Measurements from ENCODE around the gene ABCC6.
A peak's percentile ranks its signal among the peaks of the same experiment; 100 is the strongest.
"Not testable (repeated sequence)": the region's sequence is repeated elsewhere in the genome, so short reads cannot be mapped to it uniquely, and the experiment has no call there.

Gene ABCC6

DNA sequence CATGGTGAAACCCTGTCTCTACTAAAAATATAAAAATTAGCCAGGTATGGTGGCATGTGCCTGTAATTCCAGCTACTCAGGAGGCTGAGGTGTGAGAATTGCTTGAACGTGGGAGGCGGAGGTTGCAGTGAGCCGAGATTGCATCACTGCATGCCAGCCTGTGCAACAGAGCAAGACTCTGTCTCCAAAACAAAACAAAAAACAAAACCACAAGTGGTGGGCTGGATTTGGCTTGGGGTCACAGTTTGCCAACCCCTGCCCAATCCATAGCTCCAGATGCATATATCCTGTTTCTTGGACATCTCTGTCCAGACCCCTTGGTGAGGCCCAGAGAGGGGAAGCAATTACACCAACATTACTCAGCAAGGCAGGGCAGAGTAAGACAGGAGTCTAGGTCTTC is 41.5 kb downstream of the ABCC6 start:
- peak; percentile 97 for TF ChIP-seq Cebpa-rat (IDR thresholded peaks at IDR 0.05)
- H4K20me1 ChIP-seq, H3K36me3 ChIP-seq, H3K9ac ChIP-seq, H3K4me3 ChIP-seq, H3K27me3 ChIP-seq, H3K27ac ChIP-seq, H3K9me3 ChIP-seq: not testable (repeated sequence)
- peak overlapping the region; percentile 43 for H3K4me2 ChIP-seq
- H3K4me1 ChIP-seq: peaks cover 19% of the 10 kb centered on the region

GRCh38 chr16:16178455-16179162 is 44.7 kb downstream of the ABCC6 start:
- no peaks in the 10 kb centered on the region for H3K36me3 ChIP-seq
- TF ChIP-seq Cebpa-rat (IDR thresholded peaks at IDR 0.05): no peak
- no peak overlapping the region for H3K4me2 ChIP-seq
- H3K4me3 ChIP-seq: no peak overlapping the region
- peaks cover 19% of the 10 kb centered on the region for H3K4me1 ChIP-seq
- H3K27ac ChIP-seq: no peak overlapping the region
- H3K9ac ChIP-seq: no peak overlapping the region
- H4K20me1 ChIP-seq: no peaks in the 10 kb centered on the region
- 0 out of 2 replicates have a peak, but pooled peaks cover 8% of the 10 kb centered on the region for H3K9me3 ChIP-seq
- H3K27me3 ChIP-seq: no peaks in the 10 kb centered on the region

- H4K20me1 ChIP-seq: no peaks in the 10 kb centered on the region
- H3K4me2 ChIP-seq: no peak overlapping the region
- no peak for TF ChIP-seq Cebpa-rat (IDR thresholded peaks at IDR 0.05)
- no peak overlapping the region for H3K27ac ChIP-seq
- H3K27me3 ChIP-seq: no peaks in the 10 kb centered on the region
- H3K9me3 ChIP-seq: 0 out of 2 replicates have a peak, but pooled peaks cover 8% of the 10 kb centered on the region
- no peak overlapping the region for H3K9ac ChIP-seq
- peaks cover 2% of the 10 kb centered on the region for H3K4me1 ChIP-seq
- H3K36me3 ChIP-seq: no peaks in the 10 kb centered on the region
- no peak overlapping the region for H3K4me3 ChIP-seq
Measured at GRCh38 chr16:16176328-16176727, 47.0 kb downstream of the ABCC6 start.

DNA sequence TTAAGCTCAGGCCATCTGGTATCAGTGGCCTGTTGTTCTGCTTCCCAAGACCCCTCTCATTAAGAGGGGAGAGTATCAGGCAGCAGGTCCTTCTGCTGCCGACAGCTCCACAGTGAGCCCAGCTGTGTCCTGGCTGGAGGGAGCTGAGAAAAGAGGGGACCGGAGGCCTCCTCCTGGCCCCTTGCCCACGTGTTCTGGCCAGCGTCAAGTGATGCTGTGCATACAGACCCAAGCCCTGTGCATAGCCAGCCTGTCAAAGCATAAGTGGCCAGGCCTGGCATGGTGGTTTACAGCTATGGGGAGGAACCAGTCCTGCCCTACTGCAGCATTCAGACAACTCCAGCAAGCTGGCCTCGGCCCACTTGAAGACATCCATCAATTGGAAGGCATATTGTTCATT is 48.0 kb downstream of the ABCC6 start:
- H3K4me1 ChIP-seq: no peaks in the 10 kb centered on the region
- H3K27ac ChIP-seq: no peak overlapping the region
- no peak overlapping the region for H3K4me3 ChIP-seq
- no peaks in the 10 kb centered on the region for H4K20me1 ChIP-seq
- no peaks in the 10 kb centered on the region for H3K27me3 ChIP-seq
- no peaks in the 10 kb centered on the region for H3K36me3 ChIP-seq
- TF ChIP-seq Cebpa-rat (IDR thresholded peaks at IDR 0.05): no peak
- H3K4me2 ChIP-seq: no peak overlapping the region
- no peak overlapping the region for H3K9ac ChIP-seq
- H3K9me3 ChIP-seq: 0 out of 2 replicates have a peak, but pooled peaks cover 8% of the 10 kb centered on the region

- Histone ChIP-seq H3K4me3 (no peak overlapping the region), H3K4me2 (no peak overlapping the region), H3K4me1 (no peaks in the 10 kb centered on the region), H3K9ac (no peak overlapping the region), H3K27ac (no peak overlapping the region), H4K20me1 (no peaks in the 10 kb centered on the region), H3K27me3 (no peaks in the 10 kb centered on the region), H3K36me3 (no peaks in the 10 kb centered on the region), H3K9me3 (0 out of 2 replicates have a peak, but pooled peaks cover 8% of the 10 kb centered on the region)
- no peak for TF ChIP-seq Cebpa-rat (IDR thresholded peaks at IDR 0.05)
Measured at GRCh38 chr16:16172991-16173390, 50.3 kb downstream of the ABCC6 start.

DNA sequence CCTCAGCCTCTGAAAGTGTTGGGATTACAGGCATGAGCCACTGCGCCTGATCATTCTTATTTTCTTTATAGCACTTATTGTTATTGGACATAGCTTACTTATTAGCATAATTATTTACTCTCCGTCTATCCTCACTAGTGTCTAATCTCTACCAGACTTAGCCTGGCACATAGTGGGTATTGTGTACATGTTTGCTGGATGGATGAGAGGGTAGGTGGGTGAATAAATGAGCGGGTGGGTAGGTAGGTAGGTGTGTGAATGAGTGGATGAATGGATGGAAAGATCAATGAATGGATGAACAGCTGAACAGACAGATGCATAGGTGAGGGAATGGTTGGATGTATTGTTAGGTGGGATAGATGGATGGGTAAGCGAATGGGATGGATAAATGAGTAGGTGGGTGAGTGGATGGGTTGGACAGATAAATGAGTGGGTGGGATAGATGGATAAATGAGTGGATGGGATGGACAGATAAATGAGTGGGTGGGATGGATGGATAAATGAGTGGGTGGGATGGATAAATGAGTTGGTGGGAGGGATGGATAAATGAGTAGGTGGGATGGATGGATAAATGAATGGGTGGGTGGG is 51.9 kb downstream of the ABCC6 start:
- H3K27ac ChIP-seq: no peak overlapping the region
- H3K4me1 ChIP-seq: no peaks in the 10 kb centered on the region
- no peaks in the 10 kb centered on the region for H3K36me3 ChIP-seq
- no peak for TF ChIP-seq Cebpa-rat (IDR thresholded peaks at IDR 0.05)
- H3K4me2 ChIP-seq: no peak overlapping the region
- H4K20me1 ChIP-seq: no peaks in the 10 kb centered on the region
- H3K9ac ChIP-seq: no peak overlapping the region
- H3K9me3 ChIP-seq: 0 out of 2 replicates have a peak, but pooled peaks cover 8% of the 10 kb centered on the region
- no peaks in the 10 kb centered on the region for H3K27me3 ChIP-seq
- no peak overlapping the region for H3K4me3 ChIP-seq

DNA sequence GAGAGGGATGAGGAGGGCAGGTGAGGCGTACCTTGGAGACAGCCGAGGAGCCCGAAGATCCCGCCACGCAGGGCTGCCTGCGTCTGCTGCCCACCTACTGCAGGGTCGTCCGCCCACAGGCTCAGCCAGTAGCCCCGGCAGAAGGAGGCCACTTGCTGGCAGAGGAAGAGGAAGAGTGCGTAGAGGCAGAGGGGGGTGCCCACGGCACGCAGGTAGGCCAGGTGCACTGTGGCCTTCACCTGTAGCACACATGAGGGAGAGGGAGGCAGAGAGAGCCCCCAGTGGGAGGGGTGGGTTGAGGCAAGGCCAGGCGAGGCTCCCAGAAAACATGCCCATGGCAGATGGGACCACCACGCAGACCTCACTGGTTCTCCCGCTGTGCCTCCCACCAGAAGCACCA is 53.7 kb downstream of the ABCC6 start:
- peaks cover 10% of the 10 kb centered on the region for H3K4me1 ChIP-seq
- no peak overlapping the region for H3K27ac ChIP-seq
- no peak overlapping the region for H3K9ac ChIP-seq
- no peaks in the 10 kb centered on the region for H4K20me1 ChIP-seq
- TF ChIP-seq Cebpa-rat (IDR thresholded peaks at IDR 0.05): no peak
- H3K36me3 ChIP-seq: no peaks in the 10 kb centered on the region
- no peaks in the 10 kb centered on the region for H3K27me3 ChIP-seq
- peaks cover under 1% of the 10 kb centered on the region; the same call in 1 of the 2 replicates for H3K9me3 ChIP-seq
- H3K4me2 ChIP-seq: no peak overlapping the region
- no peak overlapping the region for H3K4me3 ChIP-seq

DNA sequence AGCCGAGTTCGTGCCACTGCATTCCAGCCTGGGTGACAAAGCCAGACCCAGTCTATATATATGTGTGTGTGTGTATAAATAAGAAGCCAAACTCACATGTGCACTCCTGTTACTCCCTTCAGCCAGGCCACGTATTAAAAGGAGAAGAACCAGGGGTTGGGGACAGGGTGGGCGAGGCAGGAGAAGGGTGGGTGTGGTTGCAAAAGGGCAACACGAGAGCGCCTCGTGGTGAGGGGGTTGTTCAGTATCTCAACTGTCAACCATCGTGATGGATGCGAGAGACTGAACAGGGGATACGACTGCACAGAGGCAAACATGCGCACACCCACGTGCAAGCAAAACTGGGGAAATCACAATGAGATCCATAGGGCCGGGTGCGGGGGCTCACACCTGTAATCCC is 54.9 kb downstream of the ABCC6 start:
- no peaks in the 10 kb centered on the region for H3K27me3 ChIP-seq
- H3K4me3 ChIP-seq: no peak overlapping the region
- H3K27ac ChIP-seq: no peak overlapping the region
- H4K20me1 ChIP-seq: no peaks in the 10 kb centered on the region
- no peak overlapping the region for H3K4me2 ChIP-seq
- no peak for TF ChIP-seq Cebpa-rat (IDR thresholded peaks at IDR 0.05)
- H3K9ac ChIP-seq: no peak overlapping the region
- no peaks in the 10 kb centered on the region for H3K36me3 ChIP-seq
- H3K9me3 ChIP-seq: peaks cover 6% of the 10 kb centered on the region; the same call in 1 of the 2 replicates
- H3K4me1 ChIP-seq: peaks cover 22% of the 10 kb centered on the region

GRCh38 chr16:16167927-16168326 is 55.4 kb downstream of the ABCC6 start:
- H4K20me1 ChIP-seq: no peaks in the 10 kb centered on the region
- no peak overlapping the region for H3K9ac ChIP-seq
- H3K27ac ChIP-seq: no peak overlapping the region
- TF ChIP-seq Cebpa-rat (IDR thresholded peaks at IDR 0.05): no peak
- no peak overlapping the region for H3K4me2 ChIP-seq
- no peaks in the 10 kb centered on the region for H3K27me3 ChIP-seq
- H3K4me3 ChIP-seq: no peak overlapping the region
- H3K36me3 ChIP-seq: no peaks in the 10 kb centered on the region
- peaks cover 6% of the 10 kb centered on the region; the same call in 1 of the 2 replicates for H3K9me3 ChIP-seq
- H3K4me1 ChIP-seq: peaks cover 27% of the 10 kb centered on the region

DNA sequence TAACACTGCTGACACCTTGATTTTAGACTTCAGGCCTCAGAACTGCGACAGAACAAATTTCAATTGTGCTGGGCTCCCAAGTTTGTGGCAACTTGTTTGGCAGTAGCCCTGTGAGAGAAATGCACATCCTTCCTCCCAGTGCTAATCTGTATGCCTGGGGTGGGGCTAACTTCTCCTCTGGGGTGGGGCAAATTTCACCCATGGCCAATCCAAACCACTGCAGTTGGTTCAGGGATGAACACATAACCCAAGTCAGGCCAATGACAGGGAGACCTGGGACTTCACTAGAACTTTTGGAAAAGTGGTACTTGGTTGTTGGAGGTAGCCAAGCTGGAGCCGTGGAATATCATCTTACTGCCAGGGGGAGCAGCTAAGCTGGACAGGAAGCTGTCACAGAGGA is 56.3 kb downstream of the ABCC6 start:
- H3K4me1 ChIP-seq: peaks cover 37% of the 10 kb centered on the region
- no peak overlapping the region for H3K27ac ChIP-seq
- no peaks in the 10 kb centered on the region for H3K36me3 ChIP-seq
- H3K9me3 ChIP-seq: peaks cover 15% of the 10 kb centered on the region
- H3K9ac ChIP-seq: no peak overlapping the region
- TF ChIP-seq Cebpa-rat (IDR thresholded peaks at IDR 0.05): no peak
- H3K4me2 ChIP-seq: no peak overlapping the region
- no peak overlapping the region for H3K4me3 ChIP-seq
- no peaks in the 10 kb centered on the region for H4K20me1 ChIP-seq
- H3K27me3 ChIP-seq: no peaks in the 10 kb centered on the region

Data from BLaER1 (cell line).